GM18868 (cell line): ENCODE results near the gene MYO1H.
"Not testable (repeated sequence)": the region's sequence is repeated elsewhere in the genome, so short reads cannot be mapped to it uniquely, and the experiment has no call there.

Experiments
- ATAC-seq: cut with Tn5 transposase; IDR thresholded peaks from one replicate; pipeline ENCODE4 v1.9.1; 2021; ENCODE audit warnings: mild to moderate bottlenecking, moderate library complexity; ENCODE audit not compliant: unreplicated experiment

MYO1H gene

DNA sequence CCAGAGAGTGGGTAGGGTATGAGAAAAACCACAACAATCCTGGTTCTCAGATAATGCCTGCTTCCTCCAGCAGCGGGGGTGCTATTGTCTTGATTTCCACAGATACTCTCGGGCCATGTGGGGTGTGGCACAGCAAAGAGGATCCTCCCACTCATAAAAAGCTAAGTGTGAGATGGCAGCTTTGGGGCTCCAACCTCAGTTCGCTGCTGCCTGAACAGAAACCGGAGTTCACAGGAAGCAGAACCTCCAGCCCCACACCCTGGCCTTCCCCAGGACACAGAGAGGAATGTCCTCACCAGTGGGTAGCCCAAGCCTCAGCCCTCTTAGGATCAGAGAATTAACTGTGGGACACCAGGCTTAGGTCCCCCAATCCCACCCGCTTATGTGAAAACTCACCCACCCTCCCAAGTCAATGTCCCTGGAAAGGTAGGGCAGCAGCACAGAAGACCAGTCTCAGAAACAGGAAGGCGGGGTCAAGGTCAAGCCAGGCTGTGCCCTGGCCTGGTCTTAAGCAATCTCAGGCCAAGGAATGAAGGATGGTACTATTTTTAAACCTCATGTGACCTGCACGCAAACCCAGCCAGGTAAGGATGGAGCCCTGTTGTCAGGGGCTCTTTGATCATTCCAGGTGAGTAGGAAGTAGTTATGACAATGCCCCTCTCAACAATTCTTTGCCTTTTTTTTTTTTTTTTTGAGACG is 120.4 kb downstream of the MYO1H start:
- ATAC-seq, result no peak

DNA sequence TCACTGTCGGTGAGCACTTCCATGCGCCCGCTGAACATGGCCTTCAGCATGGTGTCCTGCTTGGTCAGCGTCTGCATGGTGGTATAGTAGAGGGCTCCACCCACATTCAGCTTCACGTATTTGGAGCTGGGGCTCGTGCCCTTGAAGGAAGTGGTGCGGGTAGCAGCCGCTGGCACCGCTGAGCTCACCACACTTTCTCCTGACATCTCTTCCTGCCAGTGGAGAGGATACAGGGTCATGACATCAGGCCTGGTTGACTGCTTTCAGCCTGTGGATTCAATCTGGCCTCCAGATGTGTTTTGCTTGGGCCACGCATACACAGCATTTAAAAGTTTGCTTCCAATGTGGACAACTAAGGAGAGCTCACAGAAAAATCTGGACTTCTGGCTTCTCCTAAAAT is 121.8 kb downstream of the MYO1H start:
- ATAC-seq, result no peak

DNA sequence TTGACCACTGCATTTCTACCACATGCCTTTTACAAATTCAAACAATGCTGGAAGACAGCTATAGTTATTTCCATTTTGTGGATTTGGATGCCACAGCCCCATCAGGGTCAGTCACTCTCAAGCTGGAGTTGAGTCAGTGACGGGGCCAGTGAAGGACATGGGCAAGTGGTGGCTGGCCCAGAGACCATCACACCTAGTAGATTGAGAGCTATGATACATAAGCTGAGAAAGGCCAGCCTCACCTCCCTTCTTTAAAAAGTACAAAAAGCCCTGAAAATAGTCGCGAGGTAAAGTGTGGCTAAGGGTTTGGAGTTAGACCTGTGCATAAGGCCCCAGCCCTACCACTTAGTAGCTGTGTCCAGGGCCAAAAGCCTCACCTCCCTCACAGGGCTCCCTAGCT is 125.3 kb downstream of the MYO1H start:
- ATAC-seq, result no peak

DNA sequence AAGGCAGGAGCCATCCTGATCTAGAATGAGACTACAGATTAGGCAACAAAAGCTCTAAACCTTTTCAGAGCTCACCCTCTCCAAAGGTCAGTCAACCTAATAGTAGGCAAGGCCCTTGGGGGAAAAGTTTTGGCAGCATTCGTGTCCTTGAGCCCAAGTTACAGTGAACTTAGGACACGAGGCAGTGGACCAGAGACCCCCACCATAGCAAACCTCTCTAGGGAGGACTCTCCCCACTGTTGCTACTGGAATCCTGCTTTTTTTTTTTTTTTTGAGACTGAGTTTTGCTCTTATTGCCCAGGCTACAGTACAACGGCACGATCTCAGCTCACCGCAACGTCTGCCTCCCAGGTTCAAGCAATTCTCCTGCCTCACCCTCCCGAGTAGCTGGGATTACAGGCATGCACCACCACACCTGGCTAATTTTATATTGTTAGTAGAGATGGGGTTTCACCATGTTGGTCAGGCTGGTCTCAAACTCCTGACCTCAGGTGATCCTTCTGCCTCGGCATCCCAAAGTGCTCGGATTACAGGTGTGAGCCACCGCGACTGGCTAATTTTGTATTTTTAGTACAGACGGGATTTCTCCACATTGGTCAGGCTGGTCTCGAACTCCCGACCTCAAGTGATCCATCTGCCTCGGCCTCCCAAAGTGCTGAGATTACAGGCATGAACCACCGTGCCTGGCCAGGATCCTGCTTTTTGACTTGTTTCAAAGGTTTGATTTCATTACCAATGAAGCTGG is 126.0 kb downstream of the MYO1H start:
- ATAC-seq, result not testable (repeated sequence)

DNA sequence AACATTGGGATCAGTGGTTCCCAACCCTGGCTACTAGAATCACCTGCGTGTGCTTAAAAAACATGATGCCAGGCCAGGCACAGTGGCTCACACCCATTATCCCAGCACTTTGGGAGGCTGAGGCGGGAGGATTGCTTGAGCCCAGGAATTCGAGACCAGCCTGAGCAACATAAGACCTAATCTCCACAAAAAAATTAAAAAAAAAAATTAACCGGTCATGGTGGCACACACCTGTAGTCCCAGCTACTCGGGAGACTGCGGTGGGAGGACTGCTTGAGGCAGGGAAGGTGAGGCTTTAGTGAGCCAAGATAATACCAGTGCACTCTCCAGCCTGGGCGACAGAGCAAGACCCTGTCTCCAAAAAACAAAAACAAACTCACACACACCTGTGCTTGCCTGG is 127.4 kb downstream of the MYO1H start:
- no peak for ATAC-seq

DNA sequence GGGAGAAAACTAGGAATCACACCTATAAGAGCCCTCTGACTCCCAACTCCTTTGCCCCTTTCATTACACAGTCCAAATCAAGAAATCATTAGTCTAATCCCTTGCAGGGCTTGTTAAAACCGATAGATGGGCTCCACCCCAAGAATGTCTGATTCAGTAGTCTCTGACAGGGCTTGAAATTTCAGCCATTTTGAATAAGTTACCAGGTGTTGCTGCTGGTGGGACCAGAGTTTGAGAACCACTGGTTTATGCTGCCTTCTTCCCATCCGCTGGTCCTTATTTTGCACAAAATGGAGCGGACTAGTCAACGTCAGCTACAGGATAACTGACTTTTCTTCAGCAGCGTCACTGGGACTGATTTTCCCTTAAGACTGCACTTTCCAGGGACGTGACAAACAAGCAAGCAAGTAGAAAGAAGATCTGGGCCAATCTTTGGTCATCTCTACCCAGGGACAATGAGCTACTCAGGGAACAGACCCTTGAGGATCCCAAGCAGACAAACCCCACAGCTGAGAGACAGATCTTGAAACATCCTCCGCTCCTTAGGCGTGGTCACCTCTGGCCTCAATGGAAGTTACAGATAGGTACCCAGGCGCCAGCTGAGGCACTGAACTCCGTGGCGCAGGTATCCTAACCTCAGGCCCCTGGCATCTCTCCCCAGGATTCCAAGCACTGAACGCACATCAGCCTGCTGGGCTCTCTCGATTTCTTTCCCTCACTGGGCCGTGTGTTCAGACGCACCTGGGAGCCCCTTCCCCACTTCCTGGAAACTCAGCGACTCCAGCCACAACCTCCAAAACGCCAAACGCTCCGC is 128.5 kb downstream of the MYO1H start:
- no peak for ATAC-seq

DNA sequence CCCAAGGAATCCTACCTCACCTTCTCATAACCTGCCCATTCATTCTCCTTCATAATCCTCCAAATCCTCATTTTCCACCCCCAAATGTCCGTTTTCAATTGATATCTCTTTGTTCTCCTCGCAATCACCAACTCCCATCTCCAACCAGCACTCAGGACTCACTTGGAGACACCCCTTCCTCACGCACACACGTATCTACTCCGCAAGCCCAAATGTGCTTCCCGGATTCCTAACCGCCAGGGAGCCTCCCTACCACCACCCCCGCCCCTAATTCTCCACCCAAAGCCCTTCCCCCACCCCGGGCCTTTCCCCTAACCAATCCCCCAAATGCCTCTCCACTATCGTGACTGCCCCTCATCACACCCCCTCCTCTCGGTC is 129.1 kb downstream of the MYO1H start:
- no peak for ATAC-seq

DNA sequence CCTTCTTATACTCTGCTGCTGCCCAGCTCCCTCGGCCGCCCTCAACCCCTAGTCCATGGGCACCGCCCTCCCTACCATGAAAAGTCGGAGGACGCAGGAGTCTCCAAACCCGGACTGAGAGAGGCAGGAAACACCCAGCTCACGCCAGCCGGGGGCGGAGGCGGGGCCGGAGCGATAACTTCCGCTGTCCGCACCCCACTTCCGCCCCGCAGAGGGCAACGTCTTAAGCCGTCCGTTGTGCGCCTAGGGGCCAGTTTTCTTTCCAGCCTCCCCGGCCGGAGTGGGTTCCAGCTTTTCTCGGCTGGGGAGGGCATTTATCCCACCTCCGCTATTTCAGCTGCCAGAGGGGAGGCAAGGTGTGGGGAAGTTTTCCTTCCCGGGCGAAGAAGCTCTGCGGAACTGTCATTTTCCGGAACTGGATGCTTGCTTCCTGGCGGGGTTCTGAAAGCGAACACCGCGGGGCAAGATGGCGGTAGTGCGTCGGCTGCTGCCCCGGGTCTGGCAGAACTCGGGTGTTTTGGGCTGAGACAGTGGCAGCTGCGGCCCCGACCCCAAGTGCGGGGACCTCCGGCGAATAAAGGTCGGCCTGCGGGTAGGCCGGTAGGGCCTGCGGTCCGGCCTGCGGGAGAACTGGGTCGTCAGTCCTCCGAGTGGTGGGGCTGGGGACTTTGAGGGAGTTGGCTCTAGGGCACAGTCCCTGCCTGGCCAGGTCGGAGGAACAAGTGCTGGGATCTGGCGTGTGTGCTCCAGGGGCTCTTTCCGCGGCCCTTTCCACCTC is 129.7 kb downstream of the MYO1H start, which contains the start of the genes KCTD10 and UBE3B:
Gene KCTD10 (minus strand): TSS at position 116 of the 778 bp plus-strand sequence. CDS start 38 bp downstream, at position 78.
Gene UBE3B (plus strand): TSS at position 450 of the 778 bp plus-strand sequence. CDS start 5,918 bp downstream, outside the sequence.
- peak; percentile 94 for ATAC-seq

DNA sequence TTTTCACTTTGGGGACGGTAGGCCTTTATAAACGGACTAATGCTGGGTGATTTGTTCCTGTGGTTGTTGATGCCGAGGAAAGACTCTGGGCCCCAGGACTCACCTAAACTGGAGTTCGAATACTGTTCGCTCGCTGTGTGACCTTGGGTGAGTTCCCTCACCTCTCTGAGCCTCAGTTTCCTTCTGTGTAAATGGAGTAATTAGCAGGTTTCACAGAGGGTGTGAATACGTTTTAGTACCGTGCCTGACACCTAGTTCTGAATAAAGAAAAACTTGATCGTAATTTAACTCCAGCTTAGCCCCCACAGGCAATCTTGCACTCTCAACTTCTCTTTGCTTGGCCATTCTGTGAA is 130.2 kb downstream of the MYO1H start:
- ATAC-seq, result no peak

DNA sequence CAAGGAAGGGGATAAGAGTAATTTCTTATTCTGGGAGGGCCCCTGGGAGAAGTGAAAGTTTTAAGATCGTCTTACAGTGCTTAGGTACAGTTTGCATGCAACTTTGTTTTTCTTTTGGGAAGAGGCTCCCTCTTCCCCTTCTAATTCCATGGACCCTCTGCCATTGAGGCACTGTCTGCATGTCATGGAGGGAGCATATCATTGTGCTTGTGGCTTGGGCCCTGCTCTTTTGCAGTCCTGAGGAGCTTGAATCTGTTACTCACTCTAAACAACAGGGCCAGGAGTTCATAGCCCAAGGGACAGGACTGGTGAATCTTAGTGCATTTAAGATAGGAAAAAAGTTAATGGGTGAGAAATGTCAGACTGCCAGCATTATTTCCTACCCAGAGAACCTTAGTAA is 132.1 kb downstream of the MYO1H start:
- ATAC-seq, result no peak

DNA sequence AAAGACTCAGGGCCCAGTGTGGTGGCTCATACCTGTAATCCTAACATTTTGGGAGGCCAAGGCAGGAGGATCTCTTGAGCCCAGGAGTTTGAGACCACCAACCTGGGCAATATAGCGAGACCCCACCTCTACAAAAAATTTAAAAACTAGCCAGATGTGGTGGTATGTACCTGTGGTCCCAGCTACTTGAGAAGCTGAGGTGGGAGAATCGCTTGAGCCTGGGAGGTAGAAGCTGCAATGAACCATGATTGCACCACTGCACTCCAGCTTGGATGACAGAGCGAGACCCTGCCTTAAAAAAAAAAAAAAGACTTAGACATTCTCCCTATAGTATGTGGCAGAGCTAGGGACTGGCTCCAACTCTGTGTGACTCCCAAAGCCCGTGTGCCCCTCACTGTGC is 132.7 kb downstream of the MYO1H start:
- no peak for ATAC-seq

DNA sequence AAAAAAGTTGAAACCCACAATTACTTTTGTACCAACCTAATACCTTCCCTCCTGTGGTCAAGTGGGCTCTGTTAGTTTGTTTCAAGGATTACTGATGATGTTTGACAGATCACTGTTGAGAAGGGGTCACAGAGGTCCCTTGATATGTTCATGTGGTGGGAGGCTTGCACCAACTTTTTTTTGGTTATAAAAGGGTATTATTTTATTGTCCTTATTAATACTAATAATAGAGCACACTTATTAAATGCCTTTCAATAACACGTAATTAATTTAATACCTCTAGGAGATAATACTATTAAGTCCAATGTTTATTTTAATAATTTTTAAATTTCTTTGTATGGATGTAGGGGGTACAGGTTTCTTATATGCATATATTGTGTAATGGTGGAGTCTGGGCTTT is 134.2 kb downstream of the MYO1H start:
- ATAC-seq, result no peak

DNA sequence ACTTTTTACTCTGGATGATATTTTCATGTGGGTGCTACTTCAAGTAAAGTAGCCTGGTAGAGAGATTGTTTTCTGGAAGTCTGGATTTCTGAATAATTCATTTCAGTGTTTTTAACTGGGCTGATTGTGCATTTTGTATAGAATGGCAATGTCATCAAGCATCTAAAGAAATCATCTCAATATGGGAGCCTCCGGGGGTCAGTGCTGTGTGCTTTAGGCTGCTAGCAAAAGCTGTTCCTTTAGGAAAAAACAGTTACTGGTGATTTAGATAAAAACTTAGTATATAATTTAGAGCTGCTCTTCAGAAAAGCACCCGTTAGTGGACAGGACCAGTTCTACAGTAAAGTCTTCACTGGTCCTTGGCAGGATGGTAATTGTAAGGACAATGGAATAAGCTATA is 134.8 kb downstream of the MYO1H start:
- no peak for ATAC-seq

DNA sequence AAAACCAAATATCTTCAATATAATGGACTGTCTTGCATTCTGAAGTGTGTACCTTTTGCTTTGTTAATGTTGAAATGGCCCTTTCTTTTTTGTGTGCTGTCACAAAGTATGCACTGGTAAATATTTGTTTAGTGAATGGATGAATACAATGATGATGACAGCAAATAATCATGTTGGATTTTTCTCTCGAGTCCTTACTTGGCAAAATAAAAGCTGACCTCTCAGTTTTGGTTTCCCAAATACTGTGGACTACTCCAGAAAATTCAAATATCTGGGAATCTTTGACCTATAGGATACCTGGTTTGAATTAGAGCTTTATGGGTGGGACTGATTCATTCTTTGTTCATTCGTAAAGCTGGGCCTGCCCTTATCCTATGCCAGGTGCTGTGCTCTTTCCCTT is 135.2 kb downstream of the MYO1H start:
- no peak for ATAC-seq

DNA sequence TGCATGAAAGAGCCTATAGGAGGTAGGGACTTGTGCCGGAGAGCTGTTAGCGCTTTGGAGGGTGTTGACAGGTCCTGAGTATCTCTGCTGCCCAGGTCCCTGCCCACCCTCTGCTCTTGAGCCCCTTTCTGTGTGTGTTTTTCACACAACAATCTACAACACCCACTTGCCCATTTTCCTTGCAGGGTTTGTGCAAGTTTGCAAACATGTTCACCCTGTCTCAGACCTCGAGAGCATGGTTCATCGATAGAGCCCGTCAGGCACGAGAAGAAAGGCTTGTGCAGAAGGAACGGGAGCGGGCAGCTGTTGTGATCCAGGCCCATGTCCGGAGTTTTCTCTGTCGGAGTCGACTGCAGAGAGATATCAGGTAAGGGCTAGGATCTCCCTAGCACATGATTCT is 135.6 kb downstream of the MYO1H start:
- no peak for ATAC-seq

DNA sequence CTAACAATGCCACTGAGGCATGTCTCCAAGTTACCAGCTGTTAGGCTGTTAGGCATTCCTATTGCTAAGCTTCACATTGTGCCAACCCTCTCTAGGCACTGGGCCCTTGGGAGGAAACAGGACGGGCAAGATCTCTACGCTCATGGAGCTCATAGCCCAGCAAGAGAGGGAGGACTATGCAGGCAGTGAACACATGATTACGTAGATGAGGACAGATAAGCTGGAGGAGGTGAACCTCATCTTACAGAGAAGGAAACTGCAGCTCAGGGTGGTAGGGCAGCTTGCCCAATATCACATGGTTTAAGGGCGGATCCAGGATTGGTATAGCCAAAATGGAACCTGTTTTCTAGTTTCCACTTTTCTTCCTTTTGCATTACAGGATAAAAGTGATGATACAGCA is 137.5 kb downstream of the MYO1H start:
- ATAC-seq, result no peak

DNA sequence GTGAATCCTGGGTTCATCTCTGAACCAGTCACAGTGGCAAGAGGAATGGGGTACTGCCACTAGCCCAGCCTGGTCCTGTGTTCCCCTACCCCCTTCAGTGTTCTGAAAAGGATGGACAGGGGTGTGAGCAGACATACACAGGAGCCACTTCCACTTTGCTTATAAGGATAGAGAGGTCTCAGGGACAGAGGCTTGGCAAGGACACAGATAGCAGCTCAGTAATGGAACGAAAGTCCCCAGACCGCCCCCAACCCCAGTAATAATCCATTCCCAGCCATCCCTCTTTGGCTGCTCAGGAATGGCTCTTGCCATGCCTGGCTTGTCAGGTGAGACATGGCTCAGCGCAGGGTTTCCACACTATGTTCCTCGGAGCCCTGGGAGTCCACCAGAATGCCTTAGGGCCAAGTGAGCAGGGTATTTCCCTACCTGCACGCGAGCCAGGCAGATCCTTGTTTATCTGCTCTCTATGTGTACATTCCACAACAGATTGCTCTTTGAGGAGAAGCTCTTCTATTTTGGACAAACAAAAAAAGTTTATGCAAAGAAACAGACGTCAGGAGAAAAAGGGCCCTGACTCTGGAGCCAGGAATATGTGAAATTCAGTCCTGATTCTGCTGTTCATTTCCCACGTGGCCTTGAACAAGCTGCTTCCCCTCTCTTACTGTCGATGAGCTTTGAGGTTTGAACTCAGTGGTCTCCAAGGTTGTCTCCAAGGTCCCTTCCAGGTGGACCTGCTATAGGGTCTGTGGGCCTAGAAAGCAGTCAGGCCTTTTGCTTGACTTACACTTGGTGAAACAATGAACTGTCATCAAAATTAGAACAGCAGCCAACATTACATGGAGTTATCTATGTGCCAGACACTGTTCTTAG is 139.7 kb downstream of the MYO1H start:
- ATAC-seq, result no peak

DNA sequence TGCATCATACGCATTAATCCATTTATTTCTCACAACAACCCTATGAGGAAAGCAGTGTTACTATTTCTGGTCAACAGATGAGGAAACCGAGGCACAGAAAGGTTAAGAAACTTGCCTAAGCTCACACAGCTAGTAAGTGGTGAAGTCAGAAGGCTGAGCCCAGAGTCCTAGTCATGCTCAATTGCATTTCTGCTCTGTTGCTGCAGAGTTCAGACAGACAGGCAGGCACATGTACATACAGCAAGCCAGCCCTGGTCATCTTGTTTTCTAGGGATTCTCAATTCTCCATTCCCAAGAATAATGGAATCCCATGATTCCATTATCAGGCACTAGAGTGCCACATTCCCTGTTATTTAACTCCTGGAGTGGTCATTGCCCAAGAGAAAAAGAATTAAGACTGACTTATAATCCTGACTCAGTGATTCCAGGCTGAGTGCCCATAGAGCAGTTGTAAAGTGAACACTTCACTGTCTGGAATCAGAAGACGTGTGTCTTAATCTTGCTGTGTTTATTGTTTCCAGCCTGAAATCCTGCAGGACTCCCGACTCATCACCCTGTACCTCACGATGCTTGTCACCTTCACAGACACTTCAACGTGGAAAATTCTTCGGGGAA is 140.5 kb downstream of the MYO1H start:
- ATAC-seq, result no peak
